Rectal smooth muscle tissue (tissue), 1 donor: ENCODE results near the gene PLPP3.

Source experiments
- H3K27ac ChIP-seq: one replicate; pipeline ENCODE4 v1.7.0; 2013; ENCODE audit warnings: low read depth, low read length, inconsistent platforms
- H3K27me3 ChIP-seq: one replicate; pipeline ENCODE4 v1.7.0; 2013; ENCODE audit warnings: low read length; ENCODE audit not compliant: control insufficient read depth, insufficient read depth
- H3K36me3 ChIP-seq: one replicate; pipeline ENCODE4 v1.7.0; 2013; ENCODE audit warnings: low read length; ENCODE audit not compliant: control insufficient read depth, insufficient read depth
- H3K4me1 ChIP-seq: one replicate; pipeline ENCODE4 v1.7.0; 2013; ENCODE audit warnings: low read length; ENCODE audit not compliant: control insufficient read depth, insufficient read depth
- H3K4me3 ChIP-seq: one replicate; pipeline ENCODE4 v1.7.0; 2013; ENCODE audit warnings: low read length
- H3K9ac ChIP-seq: one replicate; pipeline ENCODE4 v1.7.0; 2013; ENCODE audit warnings: low read length

The PLPP3 gene

DNA sequence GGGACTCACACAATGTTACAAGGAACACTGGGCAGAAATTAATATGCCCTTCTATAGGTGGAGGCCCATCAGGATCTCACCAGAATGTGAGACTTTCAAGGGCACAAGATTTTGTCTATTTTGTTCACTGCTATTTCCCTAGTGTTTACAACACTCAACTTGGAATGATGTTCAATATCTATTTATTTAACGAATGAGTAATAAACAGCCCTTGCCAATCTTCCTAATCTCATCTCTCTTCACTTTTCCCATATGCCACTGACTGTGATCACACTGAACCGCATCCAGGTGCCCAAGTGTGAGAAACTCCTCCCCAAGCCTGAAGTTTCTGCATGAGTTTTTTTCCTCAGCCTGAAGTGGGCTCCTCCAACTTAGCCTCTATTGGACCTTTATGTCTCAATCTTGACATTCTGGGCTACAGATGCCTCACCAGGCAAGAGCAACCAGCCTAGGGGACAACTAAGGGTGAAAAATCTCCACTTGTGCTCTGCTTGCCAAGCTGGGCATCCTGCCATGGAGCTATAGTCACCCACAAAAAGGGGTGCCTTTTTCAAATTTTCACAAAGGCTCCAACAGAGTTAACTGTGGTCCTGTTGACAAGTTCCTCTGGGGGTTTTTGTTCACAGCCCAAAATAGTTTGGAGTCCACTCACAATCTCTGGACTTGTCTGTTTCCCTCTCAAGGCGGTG, 105.6 kb downstream of the PLPP3 start:
- H3K4me3 ChIP-seq: no peak overlapping the region
- H3K27me3 ChIP-seq: no peaks in the 10 kb centered on the region
- H3K27ac ChIP-seq: no peak overlapping the region
- H3K9ac ChIP-seq: no peak overlapping the region
- H3K36me3 ChIP-seq: no peaks in the 10 kb centered on the region
- no peaks in the 10 kb centered on the region for H3K4me1 ChIP-seq

DNA sequence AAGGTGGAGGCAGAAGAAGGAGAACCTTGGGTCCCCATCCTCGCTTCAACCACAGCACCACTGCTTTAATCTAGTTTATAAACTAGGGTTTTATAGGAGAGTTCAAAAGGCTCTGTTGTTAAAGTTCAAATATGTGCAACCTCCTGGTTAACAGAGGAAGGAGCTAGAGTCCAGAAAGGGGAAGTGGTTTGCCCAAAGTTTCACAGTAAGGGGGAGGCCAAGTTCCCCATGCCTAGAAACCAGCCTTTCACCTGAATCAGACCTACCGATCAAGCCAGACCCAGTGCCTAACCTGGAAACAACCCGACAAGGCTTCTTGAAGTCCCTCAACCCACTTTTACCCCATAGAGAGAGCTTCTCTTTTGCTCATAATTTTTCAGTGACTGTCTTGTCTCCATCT, 106.5 kb downstream of the PLPP3 start:
- Histone ChIP-seq H3K4me1 (no peaks in the 10 kb centered on the region), H3K27ac (no peak overlapping the region), H3K27me3 (no peaks in the 10 kb centered on the region), H3K36me3 (no peaks in the 10 kb centered on the region), H3K9ac (no peak overlapping the region), H3K4me3 (no peak overlapping the region)

DNA sequence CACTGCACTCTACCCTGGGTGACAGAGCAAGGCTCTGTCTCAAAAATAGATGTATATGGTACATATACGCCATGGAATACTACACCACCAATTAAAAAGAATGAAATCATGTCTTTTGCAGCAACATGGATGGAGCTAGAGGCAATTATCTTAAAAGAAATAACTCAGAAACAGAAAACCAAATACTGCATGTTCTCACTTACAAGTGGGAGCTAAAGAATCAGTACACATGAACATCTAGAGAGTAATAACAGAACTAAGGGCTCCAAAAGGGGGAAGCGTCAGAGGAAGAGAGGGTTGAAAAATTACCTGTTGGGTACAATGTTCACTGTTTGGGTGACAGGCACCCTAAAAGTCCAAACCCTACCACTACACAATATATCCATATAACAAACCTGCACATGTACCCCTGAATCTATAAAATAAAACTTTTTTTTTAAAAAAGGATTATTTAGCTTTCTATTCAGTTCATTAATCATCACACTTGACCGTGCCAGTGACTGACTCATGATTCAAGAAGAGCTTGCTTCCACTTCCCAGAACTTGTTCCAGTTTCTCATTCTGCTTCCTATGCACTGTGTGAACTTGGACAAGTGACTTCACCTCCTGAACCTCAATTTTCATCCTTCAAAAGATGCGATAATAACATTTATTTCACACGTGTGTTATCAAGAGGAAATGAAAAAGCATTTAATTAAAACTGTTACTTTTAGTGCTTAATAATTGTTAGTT, 109.6 kb downstream of the PLPP3 start:
- H3K9ac ChIP-seq: no peak overlapping the region
- H3K4me1 ChIP-seq: no peaks in the 10 kb centered on the region
- no peaks in the 10 kb centered on the region for H3K36me3 ChIP-seq
- H3K4me3 ChIP-seq: no peak overlapping the region
- H3K27ac ChIP-seq: no peak overlapping the region
- no peaks in the 10 kb centered on the region for H3K27me3 ChIP-seq

DNA sequence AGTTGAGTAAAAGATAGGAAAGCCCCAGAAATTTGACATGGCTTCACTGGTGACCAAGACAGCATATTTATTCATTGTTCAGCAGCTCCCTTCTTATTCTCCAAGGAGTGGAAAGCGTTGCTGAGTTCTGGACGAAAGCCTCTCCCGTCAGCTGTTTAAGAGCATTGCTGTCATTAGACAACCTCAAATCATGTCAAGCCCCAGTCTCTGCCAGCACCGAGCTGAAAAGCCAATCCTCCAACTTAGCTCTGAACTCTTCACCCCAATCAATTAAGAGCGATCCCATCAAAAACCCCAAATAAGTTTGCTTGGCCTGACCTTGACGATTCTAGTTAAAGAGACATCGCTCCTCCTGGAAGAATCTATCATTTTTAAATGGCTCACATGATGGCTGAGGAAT, 110.8 kb downstream of the PLPP3 start:
- no peaks in the 10 kb centered on the region for H3K36me3 ChIP-seq
- no peak overlapping the region for H3K4me3 ChIP-seq
- no peak overlapping the region for H3K9ac ChIP-seq
- H3K4me1 ChIP-seq: no peaks in the 10 kb centered on the region
- no peak overlapping the region for H3K27ac ChIP-seq
- H3K27me3 ChIP-seq: no peaks in the 10 kb centered on the region

DNA sequence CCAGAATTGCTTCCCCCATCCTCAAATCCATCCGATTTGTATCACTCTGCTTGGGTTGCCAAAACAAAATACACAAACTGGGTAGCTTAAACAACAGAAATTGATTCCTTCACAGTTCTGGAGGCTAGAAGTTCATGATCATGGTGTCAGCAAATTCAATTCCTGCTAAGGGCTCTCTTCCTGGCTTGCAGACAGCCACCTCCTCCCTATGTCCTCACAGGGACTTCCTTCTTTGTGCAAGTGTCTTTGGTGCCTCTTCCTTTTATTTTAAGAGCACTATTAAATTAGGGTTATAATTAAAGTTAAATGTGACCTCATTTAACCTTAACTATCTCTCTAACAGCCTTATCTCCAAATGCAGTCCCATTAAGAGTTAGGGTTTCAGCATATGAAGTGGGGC, 112.8 kb downstream of the PLPP3 start:
- Histone ChIP-seq H3K36me3 (no peaks in the 10 kb centered on the region), H3K9ac (no peak overlapping the region), H3K27ac (no peak overlapping the region), H3K4me1 (no peaks in the 10 kb centered on the region), H3K4me3 (no peak overlapping the region), H3K27me3 (no peaks in the 10 kb centered on the region)

DNA sequence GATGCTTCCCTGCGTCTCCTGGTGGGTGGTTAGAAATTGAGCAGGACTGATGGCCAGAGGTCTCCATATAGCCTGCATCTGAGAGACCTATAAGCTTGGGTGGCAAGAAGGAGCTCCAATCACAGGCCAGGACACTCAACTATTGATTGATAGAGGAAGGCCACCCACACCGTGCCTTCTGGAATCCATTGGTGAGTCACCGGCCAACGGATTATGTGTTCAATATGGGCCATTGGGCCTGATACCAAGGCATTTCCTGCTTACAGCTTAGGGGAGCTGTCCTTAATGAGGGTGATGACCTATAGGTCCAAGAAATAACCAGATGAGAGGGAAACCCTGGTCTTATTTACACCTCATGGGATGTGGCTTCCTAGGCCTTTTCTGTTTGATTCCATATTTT, 115.1 kb downstream of the PLPP3 start:
- no peaks in the 10 kb centered on the region for H3K27me3 ChIP-seq
- no peaks in the 10 kb centered on the region for H3K4me1 ChIP-seq
- no peaks in the 10 kb centered on the region for H3K36me3 ChIP-seq
- no peak overlapping the region for H3K4me3 ChIP-seq
- H3K9ac ChIP-seq: no peak overlapping the region
- H3K27ac ChIP-seq: no peak overlapping the region

DNA sequence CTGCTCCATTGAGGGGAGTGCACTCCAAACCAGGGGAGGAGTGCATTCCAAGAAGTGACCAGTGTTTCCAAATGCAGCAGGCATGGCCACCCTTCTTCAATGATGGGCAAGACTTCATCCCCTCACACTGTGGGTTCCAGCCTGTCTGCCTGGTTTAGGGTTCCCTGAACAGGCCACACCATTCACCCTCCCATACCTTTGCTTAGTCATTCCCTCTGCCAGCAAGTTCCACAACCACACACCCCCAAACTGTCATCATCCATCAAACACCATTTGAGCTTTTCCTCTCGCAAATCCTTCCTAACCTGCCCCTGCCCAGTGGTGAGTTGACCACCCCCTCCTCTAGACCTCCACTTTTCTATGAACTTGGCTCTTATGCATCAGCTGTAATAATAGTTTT, 116.0 kb downstream of the PLPP3 start:
- Histone ChIP-seq H3K27ac (no peak overlapping the region), H3K4me3 (no peak overlapping the region), H3K27me3 (no peaks in the 10 kb centered on the region)

DNA sequence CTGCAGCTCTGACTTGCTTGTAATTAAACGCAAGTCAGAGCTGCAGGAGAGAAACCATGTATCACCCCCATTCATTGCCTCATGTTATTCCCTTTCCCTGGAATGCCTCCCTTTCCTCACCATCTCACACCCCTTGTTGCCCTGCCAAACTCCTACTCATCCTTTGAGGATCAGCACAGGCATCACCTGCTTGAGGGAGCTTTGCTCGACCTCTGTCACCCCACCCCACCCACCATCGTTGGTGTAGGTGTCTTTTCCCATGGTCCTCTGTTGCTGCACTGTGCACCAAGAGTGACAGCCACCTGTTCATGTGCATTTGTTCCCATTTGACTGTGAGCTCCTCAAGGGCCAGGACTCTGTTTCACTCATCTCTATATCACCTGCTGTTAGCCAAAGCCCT, 117.2 kb downstream of the PLPP3 start:
- H3K4me3 ChIP-seq: no peak overlapping the region
- no peaks in the 10 kb centered on the region for H3K27me3 ChIP-seq
- no peaks in the 10 kb centered on the region for H3K4me1 ChIP-seq
- H3K27ac ChIP-seq: no peak overlapping the region
- H3K36me3 ChIP-seq: no peaks in the 10 kb centered on the region
- H3K9ac ChIP-seq: no peak overlapping the region

More for the DNA sequence above, 116.0 kb downstream of the PLPP3 start:
- no peaks in the 10 kb centered on the region for H3K36me3 ChIP-seq
- H3K9ac ChIP-seq: no peak overlapping the region
- no peaks in the 10 kb centered on the region for H3K4me1 ChIP-seq

DNA sequence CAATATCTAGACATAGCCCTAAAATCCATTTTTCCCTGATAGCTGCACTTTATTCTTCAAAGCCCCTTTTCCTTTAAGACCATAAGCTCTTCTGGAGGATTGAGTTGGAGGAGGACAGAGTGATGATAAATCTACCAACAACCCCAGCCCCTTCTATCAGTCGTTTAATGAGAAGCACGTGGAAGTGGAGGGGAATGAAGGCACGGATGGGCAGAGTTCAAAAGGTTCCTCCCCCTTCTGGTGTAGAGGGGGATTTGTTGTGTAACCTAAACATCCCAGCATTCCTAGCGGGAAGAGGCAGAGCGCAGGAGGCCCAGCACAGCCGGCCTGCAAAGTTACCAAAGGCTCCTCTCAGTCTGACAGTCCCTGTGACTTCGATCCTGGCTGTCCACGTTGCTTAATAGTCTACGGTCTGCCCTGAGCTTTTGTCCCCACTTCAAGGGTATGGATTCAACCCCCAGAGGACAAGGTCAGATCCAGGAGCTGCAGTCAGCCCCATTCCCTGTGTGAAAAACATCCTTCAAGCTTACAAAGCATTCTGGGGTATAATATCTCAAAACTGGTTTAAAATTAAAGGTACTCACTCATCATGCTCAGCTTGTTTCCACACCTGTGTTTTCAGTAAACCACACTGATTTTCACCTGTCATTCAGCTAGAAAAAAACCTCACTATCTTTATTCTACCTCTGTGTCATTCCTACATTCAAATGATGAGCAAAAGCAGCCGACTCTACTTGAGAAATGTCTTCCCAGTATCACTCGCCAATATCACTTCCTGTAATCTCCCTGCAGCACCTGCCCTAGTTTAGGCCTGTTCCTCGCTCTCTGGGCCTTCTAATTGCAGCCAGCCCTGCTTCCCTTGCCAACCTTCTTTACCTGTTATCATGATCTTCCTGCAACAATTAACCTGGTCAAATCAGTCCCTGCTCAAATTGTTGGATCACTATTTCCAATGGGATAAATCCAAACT, 117.9 kb downstream of the PLPP3 start:
- H3K4me3 ChIP-seq: no peak overlapping the region
- H3K27me3 ChIP-seq: no peaks in the 10 kb centered on the region
- no peaks in the 10 kb centered on the region for H3K4me1 ChIP-seq
- no peak overlapping the region for H3K9ac ChIP-seq
- no peak overlapping the region for H3K27ac ChIP-seq
- no peaks in the 10 kb centered on the region for H3K36me3 ChIP-seq

DNA sequence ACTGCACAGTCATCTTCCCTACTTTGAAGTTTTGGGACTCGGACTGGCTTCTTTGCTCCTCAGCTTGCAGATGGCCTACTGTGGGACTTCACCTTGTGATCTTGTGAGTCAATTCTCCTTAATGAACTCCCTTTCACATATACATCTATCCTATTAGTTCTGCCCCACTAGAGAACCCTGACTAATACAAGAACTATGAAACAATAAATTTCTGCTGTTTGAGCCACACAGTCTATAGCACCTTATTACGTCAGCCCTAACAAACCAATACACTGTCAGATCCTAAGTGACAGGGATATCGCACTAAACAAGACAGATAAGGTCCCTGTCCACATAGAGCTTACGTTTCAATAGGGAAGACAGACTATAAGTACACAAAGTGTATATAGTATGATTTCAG, 120.1 kb downstream of the PLPP3 start:
- H3K9ac ChIP-seq: no peak overlapping the region
- no peak overlapping the region for H3K4me3 ChIP-seq
- no peaks in the 10 kb centered on the region for H3K4me1 ChIP-seq
- no peak overlapping the region for H3K27ac ChIP-seq
- no peaks in the 10 kb centered on the region for H3K27me3 ChIP-seq
- no peaks in the 10 kb centered on the region for H3K36me3 ChIP-seq

DNA sequence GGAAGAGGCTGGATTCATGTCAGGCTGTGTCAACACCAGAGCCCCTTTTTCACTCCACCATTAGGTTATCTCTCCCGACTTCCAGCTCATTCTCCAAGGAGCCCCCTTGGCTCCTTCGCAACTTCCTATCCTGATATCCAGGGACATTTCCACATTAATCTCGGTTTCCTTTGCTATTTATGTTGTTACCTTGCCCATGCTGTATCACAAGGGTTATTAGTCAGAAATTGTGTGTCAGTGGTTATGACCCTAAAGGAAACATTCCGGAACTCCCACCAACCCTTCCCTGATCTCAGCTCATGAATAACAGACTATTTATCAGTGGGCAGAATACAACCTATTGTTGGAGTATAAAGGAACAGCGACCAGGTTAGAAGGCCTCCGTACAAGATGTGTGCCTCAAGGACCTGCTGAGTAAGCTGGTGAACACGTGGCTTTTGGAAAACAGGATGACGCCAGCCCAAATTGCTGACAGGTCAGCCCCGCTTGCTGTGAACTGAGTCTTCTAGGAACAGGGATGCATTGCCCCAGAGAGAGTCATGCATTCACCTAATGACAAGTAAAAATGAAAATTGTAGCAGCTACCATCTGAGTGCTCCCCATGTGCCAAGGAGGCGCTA, 121.5 kb downstream of the PLPP3 start:
- no peak overlapping the region for H3K4me3 ChIP-seq
- no peaks in the 10 kb centered on the region for H3K27me3 ChIP-seq
- peaks cover 6% of the 10 kb centered on the region for H3K4me1 ChIP-seq
- H3K36me3 ChIP-seq: no peaks in the 10 kb centered on the region
- no peak overlapping the region for H3K27ac ChIP-seq
- H3K9ac ChIP-seq: no peak overlapping the region
